ENCODE results near the gene ADD3. TPM values are rescaled to one million over a fixed set of nuclear protein-coding genes. Genes with fewer than 3 reads are reported as not detected.

Gene ADD3
- total and polyA plus RNA-seq, 11 donors = 28.8 to 659 (median 97.1) TPM

DNA sequence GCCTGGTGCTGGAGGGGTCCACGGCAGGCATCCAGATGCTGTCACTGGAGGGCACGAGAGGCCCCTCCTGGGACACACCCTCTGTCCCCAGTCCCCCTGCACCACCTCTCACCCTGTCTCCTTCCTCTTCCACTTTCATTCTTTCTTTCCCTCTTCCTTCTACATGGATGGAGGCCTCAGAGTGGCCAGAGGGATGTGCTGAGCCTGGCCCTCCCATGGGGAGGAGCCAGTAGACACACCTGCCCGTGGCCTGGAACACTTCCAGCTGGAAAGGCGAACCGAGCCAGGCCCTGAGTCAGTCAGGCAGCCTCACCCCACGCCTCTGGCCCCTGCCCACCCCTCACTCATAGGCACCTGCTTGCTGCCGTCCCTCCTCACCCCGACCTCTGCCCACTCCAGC lies 143.7 kb downstream of the ADD3 start:
- Histone ChIP-seq H3K27ac (no peak overlapping the region), H3K4me3 (no peak overlapping the region), H3K36me3 (no peaks in the 10 kb centered on the region), H3K9me3 (no peaks in the 10 kb centered on the region), H3K4me1 (peaks cover 0 to 9% (median 0%) of the 10 kb centered on the region in 12 donors), H3K27me3 (peaks cover 0 to 4% (median 0%) of the 10 kb centered on the region in 9 donors)
- DNase-seq (no peak), ATAC-seq (peak in 1 of 4 donors; percentile 21)
- TF ChIP-seq, protein P1, sequence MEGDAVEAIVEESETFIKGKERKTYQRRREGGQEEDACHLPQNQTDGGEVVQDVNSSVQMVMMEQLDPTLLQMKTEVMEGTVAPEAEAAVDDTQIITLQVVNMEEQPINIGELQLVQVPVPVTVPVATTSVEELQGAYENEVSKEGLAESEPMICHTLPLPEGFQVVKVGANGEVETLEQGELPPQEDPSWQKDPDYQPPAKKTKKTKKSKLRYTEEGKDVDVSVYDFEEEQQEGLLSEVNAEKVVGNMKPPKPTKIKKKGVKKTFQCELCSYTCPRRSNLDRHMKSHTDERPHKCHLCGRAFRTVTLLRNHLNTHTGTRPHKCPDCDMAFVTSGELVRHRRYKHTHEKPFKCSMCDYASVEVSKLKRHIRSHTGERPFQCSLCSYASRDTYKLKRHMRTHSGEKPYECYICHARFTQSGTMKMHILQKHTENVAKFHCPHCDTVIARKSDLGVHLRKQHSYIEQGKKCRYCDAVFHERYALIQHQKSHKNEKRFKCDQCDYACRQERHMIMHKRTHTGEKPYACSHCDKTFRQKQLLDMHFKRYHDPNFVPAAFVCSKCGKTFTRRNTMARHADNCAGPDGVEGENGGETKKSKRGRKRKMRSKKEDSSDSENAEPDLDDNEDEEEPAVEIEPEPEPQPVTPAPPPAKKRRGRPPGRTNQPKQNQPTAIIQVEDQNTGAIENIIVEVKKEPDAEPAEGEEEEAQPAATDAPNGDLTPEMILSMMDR (IDR thresholded peaks at IDR 0.05) = no peak
- TF ChIP-seq POLR2A (IDR thresholded peaks at IDR 0.05) = no peak
- intact Hi-C loops (cut with DNase I) = loop anchor here in 1 of 10 donors (5.0 kb wide), 1 partner anchor 51 kb away; no protein-coding TSS in a partner anchor
- 53 to 63% (median 55%) methylated on average over 7 to 8 of the region's 8 CpGs for WGBS, 4 donors

DNA sequence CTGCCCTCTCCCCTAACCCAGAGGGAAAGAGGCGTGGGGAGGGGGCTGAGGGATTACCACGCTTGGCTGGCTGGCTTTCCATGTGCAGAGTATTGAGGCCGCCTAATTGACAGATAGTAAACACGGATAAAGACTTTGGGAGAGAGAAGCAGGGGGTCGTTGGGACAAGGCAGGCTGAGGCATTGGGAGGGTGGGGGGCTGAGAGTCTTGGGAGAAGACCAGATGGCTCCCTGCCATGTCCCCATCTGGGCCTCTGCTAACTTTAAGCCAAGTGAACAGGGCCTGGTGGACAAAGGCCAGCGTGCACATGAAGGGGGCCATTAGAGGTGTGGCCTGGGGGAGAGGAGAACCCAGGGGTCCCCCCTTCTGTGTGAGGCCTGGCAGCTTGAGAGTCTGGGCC lies 144.2 kb downstream of the ADD3 start:
- H3K36me3 ChIP-seq = no peaks in the 10 kb centered on the region
- peaks cover 0 to 14% (median 0%) of the 10 kb centered on the region in 12 donors for H3K4me1 ChIP-seq
- intact Hi-C loops (cut with DNase I) = loop anchor here in 1 of 10 donors (5.0 kb wide), 1 partner anchor 50 kb away; no protein-coding TSS in a partner anchor
- WGBS, 4 donors = 64 to 77% (median 71%) methylated on average over 6 of the region's 6 CpGs
- no peaks in the 10 kb centered on the region for H3K9me3 ChIP-seq
- H3K4me3 ChIP-seq = no peak overlapping the region
- H3K27me3 ChIP-seq = peaks cover 0 to 4% (median 0%) of the 10 kb centered on the region in 9 donors
- ATAC-seq (no peak), DNase-seq (no peak)
- no peak overlapping the region for H3K27ac ChIP-seq
- no peak for TF ChIP-seq POLR2A (IDR thresholded peaks at IDR 0.05)
- TF ChIP-seq, protein P1 (IDR thresholded peaks at IDR 0.05) = no peak

DNA sequence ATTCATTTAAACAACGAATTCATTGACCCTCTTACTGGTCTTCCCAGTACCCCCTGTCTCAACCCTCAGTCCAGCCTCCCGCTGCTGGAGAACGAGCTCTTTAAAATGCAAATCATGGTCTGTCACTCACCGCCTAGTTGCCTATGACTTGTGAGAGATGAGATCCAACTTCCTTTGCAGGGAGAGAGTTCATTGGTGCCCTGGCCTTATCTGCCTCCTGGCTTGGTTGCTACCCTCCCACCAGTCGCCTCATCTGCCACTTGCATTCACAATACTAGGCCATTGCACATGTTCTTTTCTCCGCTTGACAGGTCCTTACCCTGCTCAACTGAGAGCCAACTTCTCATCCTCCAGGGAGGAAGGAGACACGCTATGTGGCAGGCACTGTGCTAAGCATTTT lies 145.6 kb downstream of the ADD3 start:
- no peak for DNase-seq
- Histone ChIP-seq H3K4me3 (no peak overlapping the region), H3K27me3 (peaks cover 0 to 4% (median 0%) of the 10 kb centered on the region in 9 donors), H3K4me1 (peaks cover 0 to 20% (median 0%) of the 10 kb centered on the region in 12 donors), H3K27ac (no peak overlapping the region), H3K9me3 (no peaks in the 10 kb centered on the region), H3K36me3 (no peaks in the 10 kb centered on the region)
- 80 to 93% (median 91%) methylated on average over 7 of the region's 7 CpGs for WGBS, 4 donors
- intact Hi-C loops (cut with DNase I) = loop anchor here in 1 of 10 donors (5.0 kb wide), 1 partner anchor 49 kb away; no protein-coding TSS in a partner anchor
- no peak for ATAC-seq
- TF ChIP-seq, protein P1 (IDR thresholded peaks at IDR 0.05) = no peak
- TF ChIP-seq POLR2A (IDR thresholded peaks at IDR 0.05) = no peak

DNA sequence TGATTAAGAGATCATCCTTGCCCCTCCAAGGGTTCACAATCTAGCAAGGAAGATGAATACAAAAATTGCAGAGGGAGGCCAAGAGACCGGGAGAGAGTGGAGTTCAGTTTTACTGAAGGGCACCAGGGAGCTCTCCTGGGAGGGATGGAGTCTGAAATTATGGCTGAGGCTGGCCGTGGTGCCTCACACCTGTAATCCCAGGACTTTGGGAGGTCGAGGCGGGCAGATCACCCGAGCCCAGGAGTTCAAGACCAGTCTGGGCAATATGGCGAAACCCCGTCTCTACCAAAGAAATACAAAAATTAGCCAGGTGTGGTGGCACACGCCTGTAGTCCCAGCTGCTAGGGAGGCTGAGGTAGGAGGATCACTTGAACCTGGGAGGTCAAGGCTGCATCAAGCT lies 148.3 kb downstream of the ADD3 start:
- DNase-seq (no peak), ATAC-seq (no peak)
- H3K4me3 ChIP-seq = no peak overlapping the region
- intact Hi-C loops (cut with DNase I) = no loop called here
- WGBS, 4 donors = 94 to 97% (median 96%) methylated on average over 8 of the region's 8 CpGs
- TF ChIP-seq, protein P1 (IDR thresholded peaks at IDR 0.05) = no peak
- no peak for TF ChIP-seq POLR2A (IDR thresholded peaks at IDR 0.05)
- H3K27me3 ChIP-seq = peaks cover 0 to 9% (median 0%) of the 10 kb centered on the region in 9 donors
- no peak overlapping the region for H3K27ac ChIP-seq
- no peaks in the 10 kb centered on the region for H3K36me3 ChIP-seq
- no peaks in the 10 kb centered on the region for H3K9me3 ChIP-seq
- H3K4me1 ChIP-seq = peaks cover 0 to 20% (median 0%) of the 10 kb centered on the region in 12 donors

Data from heart left ventricle (tissue), 16 donors.